GM10847 (cell line): ENCODE results near the gene KIAA1614.

Experiments used
- POLR2A ChIP-seq: IDR thresholded peaks from 2 replicates; pipeline ENCODE4 v1.6.1; 2011; ENCODE audit not compliant: insufficient read length; ENCODE audit errors: extremely low read depth

The KIAA1614 gene

DNA sequence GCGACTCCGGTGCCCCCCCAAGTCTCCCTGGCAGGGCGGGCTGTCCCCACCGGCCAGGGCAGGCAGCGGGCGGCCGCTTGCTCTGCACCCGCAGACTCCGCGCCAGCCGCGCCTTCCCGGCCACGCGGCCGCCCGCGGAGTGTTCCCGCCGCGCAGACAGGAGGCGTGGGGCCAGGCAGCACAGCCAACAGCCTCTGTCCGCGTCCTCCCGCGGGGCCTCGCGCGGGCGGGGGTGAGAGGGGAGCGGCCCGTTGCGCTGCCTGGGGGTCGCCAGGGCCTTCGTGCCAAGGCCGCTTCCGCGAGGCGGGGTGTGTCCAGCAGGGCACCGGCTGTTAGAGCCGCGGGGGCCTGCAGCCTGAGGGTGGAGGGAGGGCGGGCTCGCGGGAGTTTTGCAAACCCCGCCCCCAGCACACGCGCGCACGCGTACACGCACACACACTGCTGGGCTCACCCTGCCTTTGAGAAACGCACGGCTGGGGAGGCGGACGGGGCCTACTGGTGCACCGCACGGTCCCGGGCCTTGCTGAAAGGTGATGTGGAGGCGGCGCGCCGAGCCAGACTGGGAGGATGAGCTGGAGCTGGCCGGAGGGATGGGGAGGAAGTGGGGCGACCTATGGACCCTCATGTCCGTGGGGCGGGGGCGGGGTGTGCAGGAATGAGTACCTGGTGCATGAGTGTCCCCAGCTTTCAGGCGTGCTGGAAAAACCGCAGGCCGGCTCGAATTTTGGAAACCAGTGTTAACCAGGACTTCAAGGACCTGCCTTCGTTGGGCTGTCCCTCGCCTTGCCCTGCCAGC, 41.5 kb downstream of the KIAA1614 start:
- no peak for TF ChIP-seq POLR2A

DNA sequence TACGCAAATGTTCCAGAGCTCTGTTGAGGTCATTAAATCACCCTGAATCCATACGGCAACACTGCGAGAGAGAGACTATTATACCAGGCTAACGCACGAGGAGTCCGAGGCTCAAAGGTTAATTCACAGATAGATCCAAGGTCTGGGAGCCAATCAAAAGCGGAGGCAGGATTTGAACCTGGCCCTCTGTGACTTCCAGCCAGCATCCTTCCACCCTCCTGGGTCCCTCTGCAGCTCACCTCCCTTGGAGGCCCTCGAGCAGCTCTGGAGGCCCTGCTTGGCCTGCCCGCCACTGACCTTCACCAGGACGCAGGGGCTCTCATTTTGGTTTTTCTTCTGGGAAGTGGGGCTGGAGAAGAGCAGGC, 42.1 kb downstream of the KIAA1614 start:
- TF ChIP-seq POLR2A: no peak

DNA sequence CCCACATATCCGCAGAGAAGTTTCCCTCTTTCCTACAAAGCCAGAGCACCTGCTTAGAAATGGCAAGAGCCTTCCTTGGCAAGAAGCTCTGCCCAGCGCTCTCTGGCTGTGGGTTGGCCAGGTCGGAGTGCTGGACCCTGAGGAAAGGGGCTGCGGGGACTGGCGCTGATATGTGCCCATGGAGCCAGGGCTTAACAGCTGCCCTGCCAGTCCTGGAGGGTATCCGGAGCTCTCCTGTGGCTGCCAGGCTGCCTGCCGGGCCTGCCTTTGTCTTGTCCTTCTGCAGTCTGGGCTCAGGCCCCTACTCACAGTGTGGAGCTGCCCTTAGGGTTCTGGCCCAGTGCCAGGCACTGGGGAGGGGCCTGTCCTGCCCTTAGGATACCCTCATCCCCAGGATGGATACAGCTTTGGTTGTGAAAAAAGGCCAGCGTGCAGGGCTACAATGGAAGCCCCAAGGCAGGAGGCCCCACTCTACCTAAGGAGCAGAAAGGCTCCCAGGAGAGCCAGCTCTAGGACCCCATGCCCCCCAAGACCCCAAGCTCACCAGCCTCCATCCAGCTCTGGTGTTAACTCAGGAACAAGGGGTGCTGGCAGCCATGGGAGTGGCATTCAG, 43.4 kb downstream of the KIAA1614 start:
- no peak for TF ChIP-seq POLR2A

DNA sequence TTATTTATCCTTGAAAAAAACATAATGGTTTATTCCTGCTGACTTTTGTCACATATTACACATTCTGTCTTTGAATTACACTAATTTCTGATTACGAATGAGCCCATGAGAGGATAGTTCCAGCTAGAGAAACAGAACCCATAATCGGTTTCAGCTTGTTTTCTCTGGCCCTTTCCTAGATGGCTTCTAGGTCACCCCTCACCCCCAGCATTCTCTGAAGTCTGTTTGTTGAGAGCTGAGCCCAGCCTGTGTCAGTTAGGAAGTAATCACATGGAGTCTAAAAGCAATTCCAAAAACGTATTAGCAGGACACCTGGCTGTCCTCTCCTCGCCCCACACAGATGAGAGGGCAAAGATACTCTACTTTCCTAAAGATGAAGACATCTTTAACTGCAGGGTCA, 48.9 kb downstream of the KIAA1614 start:
- TF ChIP-seq POLR2A: no peak

DNA sequence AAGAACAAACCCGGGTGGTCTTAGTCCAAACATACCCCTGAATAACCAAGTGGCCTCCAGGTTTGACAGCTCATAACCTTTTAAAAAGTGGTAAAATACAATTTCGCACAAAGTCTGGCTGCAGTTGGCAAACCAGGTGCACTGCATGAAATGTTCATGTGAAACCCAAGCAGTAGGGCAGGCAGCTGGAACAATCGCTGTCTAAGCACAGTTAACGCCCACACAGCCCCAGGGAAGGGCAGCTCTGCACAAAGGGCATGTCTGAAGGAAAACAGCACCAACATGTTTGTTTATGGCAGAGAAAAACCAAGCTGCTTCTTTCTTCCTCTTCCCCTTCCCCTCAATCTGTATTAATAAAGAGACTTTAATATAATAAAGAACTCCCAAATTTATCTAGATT, 49.5 kb downstream of the KIAA1614 start:
- no peak for TF ChIP-seq POLR2A

DNA sequence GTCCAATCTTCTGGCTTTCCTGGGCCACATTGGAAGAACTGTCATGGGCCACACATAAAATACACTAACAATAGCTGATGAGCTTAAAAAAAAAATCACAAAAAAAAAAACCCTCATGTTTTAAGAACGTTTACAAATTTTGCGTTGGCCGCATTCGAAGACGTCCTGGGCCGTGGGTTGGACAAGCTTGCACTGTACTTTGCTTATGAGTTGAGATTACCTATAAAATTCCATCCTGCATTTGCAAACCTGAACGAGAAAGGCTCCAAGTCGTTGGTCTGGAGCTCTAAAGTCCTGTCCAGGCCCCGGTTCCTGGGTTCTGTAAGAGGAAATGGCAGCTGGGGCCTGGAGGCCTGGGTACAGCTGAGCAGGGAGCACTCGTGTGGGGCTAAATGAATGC, 51.4 kb downstream of the KIAA1614 start:
- no peak for TF ChIP-seq POLR2A

DNA sequence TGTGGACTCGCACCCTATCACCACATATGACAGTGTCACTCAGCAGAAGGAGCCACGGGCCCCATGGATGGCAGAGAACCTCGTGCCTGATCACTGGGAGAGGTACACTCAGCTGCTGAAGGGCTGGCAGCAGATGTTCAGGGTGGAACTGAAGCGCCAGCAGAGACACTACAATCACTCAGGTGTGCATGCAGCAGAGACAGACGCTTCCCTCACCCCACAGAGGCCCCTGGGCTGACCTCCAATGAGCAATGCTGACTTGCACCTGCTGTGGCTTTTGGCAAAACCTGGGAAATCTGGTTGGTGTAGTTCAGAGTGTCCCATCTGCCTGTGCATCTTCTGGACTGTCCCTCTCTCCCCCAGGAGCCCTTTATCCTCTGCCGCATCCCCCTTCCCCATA, 51.9 kb downstream of the KIAA1614 start:
- TF ChIP-seq POLR2A: no peak

DNA sequence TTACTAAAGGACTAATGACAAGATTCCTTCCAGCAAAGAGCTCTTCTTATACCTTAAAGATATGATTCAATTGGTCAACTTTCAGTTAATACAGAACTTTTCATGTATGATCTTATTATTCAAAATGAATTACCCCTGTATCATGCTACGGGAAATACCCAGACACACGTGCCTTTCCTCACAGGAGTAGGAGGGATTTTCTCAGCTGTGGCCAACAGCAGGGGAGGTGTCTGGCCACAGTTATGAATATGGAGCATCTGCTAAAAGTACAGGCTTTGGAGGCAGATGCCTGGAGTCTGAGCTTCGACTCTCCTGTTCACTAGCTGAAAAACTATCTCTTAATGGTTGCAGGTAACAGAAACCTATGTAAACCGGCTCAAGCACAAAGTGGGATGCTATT, 53.6 kb downstream of the KIAA1614 start:
- TF ChIP-seq POLR2A: no peak

DNA sequence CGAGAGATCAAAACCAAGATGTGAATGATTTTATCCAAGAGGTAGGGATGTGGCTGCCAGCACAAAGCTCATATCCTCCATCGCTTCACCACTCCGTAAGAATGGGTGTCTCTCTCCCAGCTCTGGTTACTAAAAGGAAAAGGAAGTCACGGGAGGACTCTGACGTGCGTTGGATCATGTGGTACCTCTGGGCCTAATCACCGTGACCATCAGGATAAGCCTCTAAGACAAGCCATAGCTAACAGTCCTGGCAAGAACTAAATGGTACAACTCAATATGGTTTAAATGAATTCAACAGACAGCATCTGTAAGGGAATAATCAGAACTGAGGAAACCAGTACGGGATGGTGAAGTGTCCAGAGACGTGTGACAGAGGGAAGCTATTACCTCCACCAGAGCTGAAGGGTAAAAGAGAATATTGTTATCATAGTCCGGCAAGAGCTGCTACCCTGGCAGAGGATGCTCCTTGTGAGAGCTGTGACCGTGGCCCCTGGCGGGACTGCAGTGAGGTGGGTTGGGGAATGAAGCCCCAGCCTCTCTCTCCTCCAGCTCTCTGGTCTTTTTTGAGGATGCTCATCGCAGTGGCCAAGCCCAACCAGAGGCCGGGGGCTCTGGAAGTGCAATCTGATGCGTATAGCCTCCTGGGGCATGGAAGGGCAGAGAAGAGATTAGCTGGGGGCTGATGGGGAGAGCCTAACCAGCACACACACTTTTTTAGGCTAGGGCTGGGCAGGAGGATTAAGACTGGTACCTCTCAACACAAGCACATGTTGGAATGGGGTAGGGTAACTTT, 54.2 kb downstream of the KIAA1614 start:
- no peak for TF ChIP-seq POLR2A

DNA sequence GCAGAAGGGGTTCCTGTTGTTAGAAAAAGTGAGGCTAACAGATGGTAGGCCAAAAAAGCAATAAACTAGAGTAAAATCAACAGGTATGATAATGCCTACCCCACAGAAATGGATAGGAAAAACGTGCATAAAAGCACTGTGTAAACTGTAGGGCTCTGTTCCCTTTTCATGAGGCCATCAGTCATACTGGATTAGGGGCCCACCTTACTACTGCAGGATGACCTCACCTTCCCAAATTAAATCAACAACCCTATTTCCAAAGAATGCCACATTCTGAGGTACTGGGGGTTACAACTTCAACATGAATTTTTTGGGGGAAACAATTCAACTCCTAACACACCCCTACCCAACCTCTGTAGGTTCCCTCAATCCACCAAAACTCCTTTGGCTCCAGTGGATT, 54.9 kb downstream of the KIAA1614 start:
- TF ChIP-seq POLR2A: no peak

DNA sequence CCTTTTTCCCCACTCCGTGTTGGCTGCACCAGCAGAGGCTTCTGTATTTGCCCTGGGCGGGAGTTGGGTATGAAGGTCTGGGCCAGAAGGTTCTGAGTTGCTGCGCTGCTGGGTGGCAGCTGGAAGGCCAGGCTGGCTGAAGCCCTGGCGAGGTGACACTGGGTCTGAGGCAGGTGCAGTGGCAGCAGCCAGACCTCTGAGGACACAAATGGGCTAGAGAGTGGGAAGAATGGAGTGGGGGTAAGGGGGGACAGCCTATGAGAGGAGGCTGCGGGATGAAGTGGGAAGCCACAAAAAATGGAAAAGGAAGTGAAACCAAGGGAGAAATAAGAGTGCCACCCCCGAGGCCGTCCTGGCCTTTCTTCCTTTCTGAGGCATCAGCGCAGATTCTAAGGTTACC, 56.7 kb downstream of the KIAA1614 start:
- no peak for TF ChIP-seq POLR2A

DNA sequence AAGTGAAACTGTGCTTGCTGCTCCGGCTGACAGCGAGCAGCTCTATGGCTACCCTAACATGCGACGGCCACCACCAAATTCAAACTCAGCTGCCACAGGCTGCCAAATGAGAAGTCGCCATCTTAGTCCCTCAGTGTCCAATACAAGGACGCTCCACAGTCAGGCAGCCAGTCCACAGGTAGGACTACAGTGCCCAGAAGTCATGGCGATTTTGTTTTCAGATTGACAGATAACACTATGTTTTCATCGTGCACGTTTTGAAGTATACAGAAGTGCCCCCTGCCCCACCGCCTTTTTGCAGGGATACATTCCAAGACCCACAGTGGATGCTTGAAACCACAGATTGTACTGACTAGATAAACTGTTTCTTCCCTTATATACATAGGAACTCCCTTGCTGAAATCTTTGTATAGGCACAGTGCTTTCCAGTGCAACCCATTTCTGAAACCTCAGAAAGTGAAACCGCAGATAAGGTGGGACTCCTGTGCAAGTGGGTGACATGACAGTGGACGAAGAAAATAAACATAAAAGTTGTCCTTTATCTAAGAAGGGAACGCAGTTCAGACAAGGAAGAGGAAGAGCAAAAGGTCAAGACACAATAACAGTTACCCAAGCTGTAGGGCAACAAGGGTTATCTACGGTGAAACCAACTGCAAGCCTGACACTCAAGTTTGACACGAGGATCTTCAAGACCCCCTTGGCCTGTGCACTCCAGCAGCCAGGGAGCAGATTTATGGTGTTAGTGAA, 57.8 kb downstream of the KIAA1614 start:
- TF ChIP-seq POLR2A: no peak

DNA sequence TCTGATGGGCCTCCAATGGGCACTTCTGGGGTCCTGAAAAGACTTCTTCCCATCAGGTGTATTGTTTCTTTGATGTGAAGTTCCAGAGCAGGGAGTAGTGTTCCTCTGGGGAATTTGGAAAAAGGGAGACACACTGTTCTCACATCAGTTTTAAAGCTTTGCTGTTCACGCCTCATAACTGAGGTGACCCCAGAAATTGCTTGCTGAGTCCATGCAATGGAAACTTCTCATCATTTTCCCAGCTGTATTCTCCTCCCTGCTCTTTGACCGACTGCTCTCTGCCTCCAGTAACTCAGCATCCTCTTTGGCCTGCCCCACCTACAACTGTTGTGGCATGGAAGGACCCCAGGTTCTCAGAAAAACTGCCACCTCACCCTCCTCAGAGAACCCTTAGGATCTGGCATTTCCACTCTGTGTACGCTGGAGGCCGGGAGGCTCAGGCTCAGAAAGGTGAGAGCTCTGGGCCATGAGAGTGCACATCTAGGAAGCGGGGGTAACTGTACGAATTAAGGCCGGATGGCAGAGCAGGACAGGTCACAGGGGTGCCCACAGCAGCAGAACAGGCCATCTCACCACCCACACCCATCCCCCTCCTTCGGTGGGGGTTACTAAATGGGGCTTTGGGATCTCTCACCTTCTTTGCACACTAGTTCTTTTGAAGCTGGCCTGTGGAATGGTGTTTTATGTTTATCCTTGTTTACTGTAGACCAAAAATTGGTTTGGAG, 58.7 kb downstream of the KIAA1614 start:
- no peak for TF ChIP-seq POLR2A

DNA sequence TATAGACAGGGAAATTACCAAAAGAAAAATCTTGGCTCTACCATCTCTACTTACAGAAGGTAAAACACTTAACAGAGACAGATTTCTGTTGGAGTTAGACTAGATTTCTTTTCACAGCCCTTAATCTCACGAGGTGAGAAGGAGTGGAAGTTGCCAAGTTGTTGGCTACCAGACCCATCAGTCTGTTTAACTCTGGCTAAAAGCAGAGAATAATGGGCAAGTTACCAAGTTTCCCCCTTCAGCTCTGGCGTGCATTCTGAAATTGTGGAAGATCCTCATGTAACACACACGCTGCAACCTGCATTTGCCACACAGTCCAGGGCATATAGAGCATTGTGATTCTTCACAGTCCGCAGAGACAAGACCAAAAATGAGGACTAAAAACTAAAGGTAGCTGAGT, 60.7 kb downstream of the KIAA1614 start:
- TF ChIP-seq POLR2A: no peak

DNA sequence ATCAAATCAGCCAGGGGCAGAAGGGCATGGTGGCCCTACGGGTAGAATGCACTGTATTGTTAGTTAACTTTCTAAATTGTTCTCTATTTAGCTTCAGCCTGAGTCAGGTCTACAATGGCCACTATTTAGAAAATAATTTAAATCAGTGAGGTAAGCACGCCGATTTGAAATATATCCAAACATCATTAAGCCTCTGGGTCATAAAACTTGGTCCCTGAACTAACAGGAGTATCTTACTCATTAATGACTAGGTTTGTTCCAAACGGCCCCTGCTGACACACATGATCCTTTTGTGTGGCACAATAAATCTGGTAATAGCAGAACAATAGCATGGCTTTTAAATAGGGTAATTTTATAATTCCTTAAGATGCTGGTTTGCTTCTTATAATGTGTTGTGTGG, 61.5 kb downstream of the KIAA1614 start:
- TF ChIP-seq POLR2A: no peak
